ENCODE data around the gene GPR87. TPM values are rescaled to one million over a fixed set of nuclear protein-coding genes. Genes with fewer than 3 reads are reported as not detected.

Gene GPR87
- total RNA-seq, 1 donor from 2014 or later, result 16.7 TPM

DNA sequence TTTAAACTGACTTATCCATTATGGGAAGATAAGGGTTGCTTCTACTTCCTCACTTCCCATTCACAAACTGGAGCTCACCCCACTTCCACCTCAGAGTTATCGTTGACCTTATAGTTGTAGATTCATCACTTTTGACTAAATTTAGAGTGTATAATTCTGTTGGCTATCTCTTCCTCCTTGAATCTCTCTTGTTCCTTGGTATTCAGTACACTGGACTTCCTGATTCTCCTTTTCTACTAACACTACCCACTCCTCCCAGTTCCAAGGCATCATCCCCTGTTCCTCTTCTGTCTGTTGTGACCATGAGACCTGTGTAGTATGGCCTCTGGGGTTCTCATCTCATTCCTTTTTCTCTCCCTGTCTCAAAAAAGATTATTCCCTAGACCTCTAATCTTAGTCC, 5.9 kb upstream of the GPR87 start:
- Histone ChIP-seq H3K27me3 (ENCODE audit: control insufficient read depth, insufficient read depth, low read length) (no peaks in the 10 kb centered on the region), H3K4me3 (ENCODE audit: low read depth, low read length) (no peak overlapping the region), H3K36me3 (ENCODE audit: control insufficient read depth, insufficient read depth, low read length) (no peaks in the 10 kb centered on the region)
- TF ChIP-seq, protein P1, sequence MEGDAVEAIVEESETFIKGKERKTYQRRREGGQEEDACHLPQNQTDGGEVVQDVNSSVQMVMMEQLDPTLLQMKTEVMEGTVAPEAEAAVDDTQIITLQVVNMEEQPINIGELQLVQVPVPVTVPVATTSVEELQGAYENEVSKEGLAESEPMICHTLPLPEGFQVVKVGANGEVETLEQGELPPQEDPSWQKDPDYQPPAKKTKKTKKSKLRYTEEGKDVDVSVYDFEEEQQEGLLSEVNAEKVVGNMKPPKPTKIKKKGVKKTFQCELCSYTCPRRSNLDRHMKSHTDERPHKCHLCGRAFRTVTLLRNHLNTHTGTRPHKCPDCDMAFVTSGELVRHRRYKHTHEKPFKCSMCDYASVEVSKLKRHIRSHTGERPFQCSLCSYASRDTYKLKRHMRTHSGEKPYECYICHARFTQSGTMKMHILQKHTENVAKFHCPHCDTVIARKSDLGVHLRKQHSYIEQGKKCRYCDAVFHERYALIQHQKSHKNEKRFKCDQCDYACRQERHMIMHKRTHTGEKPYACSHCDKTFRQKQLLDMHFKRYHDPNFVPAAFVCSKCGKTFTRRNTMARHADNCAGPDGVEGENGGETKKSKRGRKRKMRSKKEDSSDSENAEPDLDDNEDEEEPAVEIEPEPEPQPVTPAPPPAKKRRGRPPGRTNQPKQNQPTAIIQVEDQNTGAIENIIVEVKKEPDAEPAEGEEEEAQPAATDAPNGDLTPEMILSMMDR (IDR thresholded peaks at IDR 0.05; ENCODE audit: insufficient read depth, low read length, poor library complexity, severe bottlenecking), result no peak
- no peak for DNase-seq (ENCODE audit: low read depth)

DNA sequence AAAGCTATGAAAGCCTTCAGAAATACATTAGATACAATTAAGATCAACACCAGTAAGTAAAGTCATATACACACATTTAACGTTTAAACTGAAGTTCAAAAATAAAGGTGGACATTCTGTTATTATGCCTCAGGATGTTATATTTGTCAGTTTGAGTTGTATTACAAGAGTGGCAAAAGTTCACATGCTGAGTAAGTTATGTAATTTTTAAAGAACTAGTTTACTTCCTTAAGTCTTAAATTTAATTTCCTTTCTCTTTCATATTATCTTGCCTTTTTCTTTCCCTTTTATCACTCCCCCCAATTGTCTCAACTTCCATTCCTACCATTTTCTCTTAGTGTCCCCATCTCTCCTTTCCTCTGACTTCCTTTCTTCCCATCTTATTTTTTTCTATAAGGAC, 4.9 kb upstream of the GPR87 start:
- Histone ChIP-seq H3K4me3 (ENCODE audit: low read depth, low read length) (no peak overlapping the region), H3K36me3 (ENCODE audit: control insufficient read depth, insufficient read depth, low read length) (no peaks in the 10 kb centered on the region), H3K27me3 (ENCODE audit: control insufficient read depth, insufficient read depth, low read length) (no peaks in the 10 kb centered on the region)
- no peak for DNase-seq (ENCODE audit: low read depth)
- TF ChIP-seq, protein P1 (IDR thresholded peaks at IDR 0.05; ENCODE audit: insufficient read depth, low read length, poor library complexity, severe bottlenecking), result no peak

DNA sequence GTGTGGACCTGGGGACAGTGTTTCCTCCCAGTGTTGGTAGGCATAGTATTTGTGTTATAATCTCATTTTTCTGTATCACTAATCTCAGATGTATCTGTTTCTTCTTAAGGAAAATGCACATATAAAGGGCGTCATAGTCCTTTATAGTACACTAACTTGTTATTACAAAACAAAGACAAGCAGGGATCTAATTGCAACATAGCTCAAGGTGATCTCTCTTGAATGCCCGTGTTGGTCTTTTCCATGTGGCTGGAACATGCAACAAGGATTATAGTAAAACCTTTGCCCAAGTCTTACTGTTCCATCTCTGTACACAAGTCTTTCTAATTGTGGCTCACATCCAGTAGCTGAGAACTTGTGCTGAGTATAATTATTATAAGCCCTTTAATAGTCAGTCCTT, 3.5 kb upstream of the GPR87 start:
- Histone ChIP-seq H3K27me3 (ENCODE audit: control insufficient read depth, insufficient read depth, low read length) (no peaks in the 10 kb centered on the region), H3K4me3 (ENCODE audit: low read depth, low read length) (no peak overlapping the region), H3K36me3 (ENCODE audit: control insufficient read depth, insufficient read depth, low read length) (no peaks in the 10 kb centered on the region)
- TF ChIP-seq, protein P1 (IDR thresholded peaks at IDR 0.05; ENCODE audit: insufficient read depth, low read length, poor library complexity, severe bottlenecking), result no peak
- no peak for DNase-seq (ENCODE audit: low read depth)

DNA sequence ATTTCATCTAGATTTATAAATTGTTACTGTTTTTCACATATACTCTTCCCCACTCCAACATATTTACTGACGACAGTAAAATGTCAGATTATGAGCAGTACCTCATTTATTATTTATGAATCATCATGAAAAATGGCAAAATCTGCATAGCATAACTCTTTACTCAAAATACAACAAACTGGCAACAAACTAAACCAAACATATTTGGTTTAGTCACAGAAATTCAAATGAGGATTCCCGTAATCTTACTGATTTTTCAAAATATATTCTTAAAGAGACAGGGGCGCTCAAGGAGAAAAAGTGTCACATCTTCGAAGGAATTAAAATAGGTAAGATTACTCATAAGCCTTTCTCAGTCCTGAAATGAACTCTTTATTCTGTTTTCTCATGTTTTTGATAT, 3.0 kb upstream of the GPR87 start:
- no peak for DNase-seq (ENCODE audit: low read depth)
- TF ChIP-seq, protein P1 (IDR thresholded peaks at IDR 0.05; ENCODE audit: insufficient read depth, low read length, poor library complexity, severe bottlenecking), result no peak
- H3K27me3 ChIP-seq (ENCODE audit: control insufficient read depth, insufficient read depth, low read length), result no peaks in the 10 kb centered on the region
- no peaks in the 10 kb centered on the region for H3K36me3 ChIP-seq (ENCODE audit: control insufficient read depth, insufficient read depth, low read length)
- no peak overlapping the region for H3K4me3 ChIP-seq (ENCODE audit: low read depth, low read length)

DNA sequence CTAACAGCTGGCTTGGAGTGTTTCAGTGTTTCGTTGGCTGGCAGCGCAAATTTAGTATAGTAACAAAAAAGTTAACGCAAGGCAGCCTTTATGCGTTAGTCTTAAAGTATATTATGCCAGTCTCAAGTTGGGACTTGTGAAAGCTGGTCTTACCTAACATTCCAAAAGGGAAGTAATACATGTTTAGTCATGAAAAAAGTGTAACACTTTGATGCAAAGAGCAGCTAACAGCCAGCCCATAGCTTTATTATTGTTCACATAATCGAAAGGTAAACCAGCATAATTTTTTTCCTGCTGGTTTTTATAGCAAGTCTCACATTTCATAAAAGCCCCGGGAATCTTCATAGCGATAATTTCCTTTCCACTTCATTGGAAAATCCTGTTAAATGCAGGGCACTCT, 2.4 kb upstream of the GPR87 start:
- H3K4me3 ChIP-seq (ENCODE audit: low read depth, low read length), result no peak overlapping the region
- H3K27me3 ChIP-seq (ENCODE audit: control insufficient read depth, insufficient read depth, low read length), result no peaks in the 10 kb centered on the region
- H3K36me3 ChIP-seq (ENCODE audit: control insufficient read depth, insufficient read depth, low read length), result no peaks in the 10 kb centered on the region
- TF ChIP-seq, protein P1 (IDR thresholded peaks at IDR 0.05; ENCODE audit: insufficient read depth, low read length, poor library complexity, severe bottlenecking), result no peak
- no peak for DNase-seq (ENCODE audit: low read depth)

DNA sequence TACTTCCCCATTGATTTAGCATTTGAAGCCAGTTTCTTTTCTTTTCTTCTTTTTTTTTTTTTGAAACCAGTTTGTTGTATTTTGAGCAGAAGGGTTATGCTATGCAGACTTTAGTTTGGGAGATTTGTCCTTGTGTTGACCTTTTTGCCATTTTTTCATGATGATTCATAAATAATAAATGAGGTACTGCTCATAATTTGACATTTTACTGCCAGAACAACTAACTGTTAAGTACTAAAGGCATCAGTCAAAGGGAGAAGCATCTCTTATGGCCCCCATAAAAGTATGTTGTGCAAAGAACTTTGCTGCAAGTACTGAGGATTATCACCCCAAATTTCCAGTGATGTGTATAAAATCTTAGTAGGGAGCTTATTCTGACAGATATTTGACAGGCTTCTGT, 1.7 kb upstream of the GPR87 start:
- Histone ChIP-seq H3K27me3 (ENCODE audit: control insufficient read depth, insufficient read depth, low read length) (no peaks in the 10 kb centered on the region), H3K36me3 (ENCODE audit: control insufficient read depth, insufficient read depth, low read length) (no peaks in the 10 kb centered on the region), H3K4me3 (ENCODE audit: low read depth, low read length) (no peak overlapping the region)
- no peak for DNase-seq (ENCODE audit: low read depth)
- TF ChIP-seq, protein P1 (IDR thresholded peaks at IDR 0.05; ENCODE audit: insufficient read depth, low read length, poor library complexity, severe bottlenecking), result no peak

Data from kidney epithelial cell (primary cell).